H9 (cell line): ENCODE measurements around the gene RGSL1. TPM values are rescaled to one million over a fixed set of nuclear protein-coding genes. Genes with fewer than 3 reads are reported as not detected.

Experiments used
- DNase-seq: peaks from one replicate; pipeline ENCODE4 v3.0.0-alpha.2; 2017
- H2AFZ ChIP-seq: one replicate; pipeline ENCODE4 v1.6.1; 2013; ENCODE audit warnings: mild to moderate bottlenecking, low read length, control low read depth, moderate library complexity
- H2AK5ac ChIP-seq: 2 replicates; pipeline ENCODE4 v1.6.1; 2013; ENCODE audit warnings: low read length, control low read depth, mixed read lengths; ENCODE audit not compliant: insufficient read length
- H2BK120ac ChIP-seq: one replicate; pipeline ENCODE4 v1.6.1; 2013; ENCODE audit warnings: low read depth, mild to moderate bottlenecking, low read length, control low read depth, inconsistent platforms; ENCODE audit not compliant: poor library complexity, severe bottlenecking
- H2BK12ac ChIP-seq: 2 replicates; pipeline ENCODE4 v1.6.1; 2013; ENCODE audit warnings: low read length, control low read depth, mixed read lengths, low read depth; ENCODE audit not compliant: insufficient read length
- H2BK15ac ChIP-seq: 2 replicates; pipeline ENCODE4 v1.6.1; 2013; ENCODE audit warnings: low read depth, low read length, control low read depth
- H2BK20ac ChIP-seq: one replicate; pipeline ENCODE4 v1.6.1; 2013; ENCODE audit warnings: low read depth, mild to moderate bottlenecking, low read length, control low read depth, inconsistent platforms; ENCODE audit not compliant: poor library complexity, severe bottlenecking
- H2BK5ac ChIP-seq: 2 replicates; pipeline ENCODE4 v1.6.1; 2013; ENCODE audit warnings: low read length, control low read depth, mixed read lengths; ENCODE audit not compliant: insufficient read length
- H3K14ac ChIP-seq: 2 replicates; pipeline ENCODE4 v1.6.1; 2013; ENCODE audit warnings: low read length, control low read depth; ENCODE audit not compliant: insufficient read depth
- H3K18ac ChIP-seq: 2 replicates; pipeline ENCODE4 v1.6.1; 2013; ENCODE audit warnings: low read depth, mild to moderate bottlenecking, mixed read lengths, low read length, control low read depth; ENCODE audit not compliant: insufficient read length
- H3K23ac ChIP-seq: 2 replicates; pipeline ENCODE4 v1.6.1; 2013; ENCODE audit warnings: low read length, control low read depth, mixed read lengths, low read depth; ENCODE audit not compliant: insufficient read length
- H3K23me2 ChIP-seq: 2 replicates; pipeline ENCODE4 v1.6.1; 2013; ENCODE audit warnings: low read depth, mild to moderate bottlenecking, mixed read lengths, low read length, control low read depth; ENCODE audit not compliant: insufficient read length, poor library complexity, severe bottlenecking
- H3K27ac ChIP-seq: 2 replicates; pipeline ENCODE4 v1.5.1; 2013; ENCODE audit warnings: low read length, control low read depth, mixed read lengths, low read depth; ENCODE audit not compliant: insufficient read length
- H3K27me3 ChIP-seq: 2 replicates; pipeline ENCODE4 v1.6.1; 2013; ENCODE audit warnings: low read length, control low read depth, inconsistent platforms; ENCODE audit not compliant: insufficient read depth
- H3K4ac ChIP-seq: 2 replicates; pipeline ENCODE4 v1.6.1; 2013; ENCODE audit warnings: low read depth, mild to moderate bottlenecking, control low read depth, inconsistent platforms, low read length, moderate library complexity
- H3K4me1 ChIP-seq: 2 replicates; pipeline ENCODE4 v1.6.1; 2013; ENCODE audit warnings: low read length, control low read depth, inconsistent platforms; ENCODE audit not compliant: insufficient read depth
- H3K4me2 ChIP-seq: 2 replicates; pipeline ENCODE4 v1.6.1; 2013; ENCODE audit warnings: low read length, control low read depth, mixed read lengths; ENCODE audit not compliant: insufficient read length, insufficient read depth
- H3K56ac ChIP-seq: 2 replicates; pipeline ENCODE4 v1.6.1; 2013; ENCODE audit warnings: low read depth, mild to moderate bottlenecking, mixed read lengths, low read length, control low read depth; ENCODE audit not compliant: insufficient read length
- H3K79me1 ChIP-seq: 2 replicates; pipeline ENCODE4 v1.6.1; 2013; ENCODE audit warnings: low read depth, mild to moderate bottlenecking, moderate library complexity, low read length, control low read depth, inconsistent platforms; ENCODE audit not compliant: insufficient read depth, poor library complexity, severe bottlenecking
- H3K79me2 ChIP-seq: 2 replicates; pipeline ENCODE4 v1.6.1; 2013; ENCODE audit warnings: low read length, control low read depth, inconsistent platforms; ENCODE audit not compliant: insufficient read depth
- H3K9ac ChIP-seq: 2 replicates; pipeline ENCODE4 v1.6.1; 2013; ENCODE audit warnings: low read length, control low read depth, mixed read lengths; ENCODE audit not compliant: insufficient read length; ENCODE audit errors: extremely low read depth
- H3K9me3 ChIP-seq: one replicate; pipeline ENCODE4 v1.6.1; 2013; ENCODE audit warnings: low read depth, low read length, inconsistent platforms; ENCODE audit not compliant: control insufficient read depth
- H3T11ph ChIP-seq: one replicate; pipeline ENCODE4 v1.6.1; 2013; ENCODE audit warnings: mild to moderate bottlenecking, low read length, control low read depth, inconsistent platforms
- H4K20me1 ChIP-seq: one replicate; pipeline ENCODE4 v1.6.1; 2013; ENCODE audit not compliant: control insufficient read depth, insufficient read length, insufficient read depth
- H4K5ac ChIP-seq: 2 replicates; pipeline ENCODE4 v1.6.1; 2013; ENCODE audit warnings: low read depth, mild to moderate bottlenecking, mixed read lengths, low read length, control low read depth; ENCODE audit not compliant: insufficient read length
- H4K8ac ChIP-seq: replicated peaks from 2 replicates; pipeline ENCODE4 v1.6.1; 2013; ENCODE audit warnings: low read length, control low read depth, mixed read lengths, low read depth; ENCODE audit not compliant: insufficient read length
- H4K91ac ChIP-seq: 2 replicates; pipeline ENCODE4 v1.6.1; 2013; ENCODE audit warnings: low read depth, mild to moderate bottlenecking, moderate library complexity, mixed read lengths, low read length, control low read depth; ENCODE audit not compliant: insufficient read length
- H3K27ac Mint-ChIP-seq, 3 experiments: 2 replicates in 2 of 3; 3 replicates in 1 of 3; pipeline ENCODE4 v1.8.0; 2020 to 2021; ENCODE audit warnings: mixed read lengths in 3 of 3, mild to moderate bottlenecking in 1 of 3, moderate library complexity in 1 of 3
- H3K27me3 Mint-ChIP-seq: 2 replicates; pipeline ENCODE4 v1.8.0; 2021; ENCODE audit warnings: low read depth, mild to moderate bottlenecking, moderate library complexity, mixed read lengths
- H3K36me3 Mint-ChIP-seq, 3 experiments: 2 replicates in 2 of 3; 3 replicates in 1 of 3; pipeline ENCODE4 v1.8.0; 2020 to 2021; ENCODE audit warnings: low read depth in 3 of 3, mixed read lengths in 3 of 3; ENCODE audit not compliant: insufficient read depth in 1 of 3
- H3K4me1 Mint-ChIP-seq, 2 experiments: 2 replicates each; pipeline ENCODE4 v1.8.0; 2020; ENCODE audit warnings: mixed read lengths in 2 of 2
- H3K4me3 Mint-ChIP-seq, 2 experiments: 2 replicates in 1 of 2; 3 replicates in 1 of 2; pipeline ENCODE4 v1.8.0; 2020 to 2021; ENCODE audit warnings: mild to moderate bottlenecking in 2 of 2, mixed read lengths in 2 of 2, moderate library complexity in 1 of 2
- H3K9me3 Mint-ChIP-seq, 2 experiments: 2 replicates in 1 of 2; 3 replicates in 1 of 2; pipeline ENCODE4 v1.8.0; 2020; ENCODE audit warnings: mild to moderate bottlenecking in 2 of 2, mixed read lengths in 2 of 2, moderate library complexity in 1 of 2
- CTCF ChIP-seq: fragments of 200-600 bp; sonication (generic); conservative IDR thresholded peaks from 3 replicates; pipeline ENCODE4 v1.8.0; 2021; ENCODE audit warnings: antibody characterized with exemption, mild to moderate bottlenecking
- WGBS: extraction: QIAGEN DNeasy Blood & Tissue Kit; methylation state at CpG from one replicate; pipeline ENCODE4 v1.1.7; 2013; ENCODE audit warnings: missing lambda C conversion rate, low lambda C conversion rate, mixed read lengths; ENCODE audit not compliant: insufficient read length; ENCODE audit errors: extremely low coverage; 5-methylcytosine and 5-hydroxymethylcytosine counted together
- total RNA-seq: library from RNA; stranded (reverse); gene quantifications from 2 replicates; pipeline ENCODE4 v1.2.1, GENCODE V29; 2021

Gene RGSL1
- total RNA-seq, 1 experiment from 2014 or later, result not detected

DNA sequence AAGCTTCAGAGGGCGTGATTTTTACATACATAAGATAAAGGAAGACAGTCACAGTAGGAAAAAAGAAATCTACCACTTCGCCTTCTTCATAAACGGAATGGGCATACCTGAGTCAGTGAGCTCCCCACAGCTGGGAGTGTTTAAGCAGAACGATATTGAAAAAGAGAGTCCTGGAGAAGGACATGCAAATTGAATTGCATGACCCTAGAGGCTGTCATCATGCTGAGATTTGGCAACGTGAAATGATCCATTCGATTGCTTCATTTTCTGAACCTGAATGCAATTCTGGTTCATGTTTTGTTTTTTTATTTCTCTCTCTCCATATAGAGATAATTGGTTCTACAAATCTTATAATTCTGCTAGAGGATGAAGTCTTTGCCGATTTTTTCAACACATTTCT lies 3.7 kb downstream of the RGSL1 start:
- no peak overlapping the region for H4K5ac ChIP-seq
- H4K91ac ChIP-seq, result no peak overlapping the region
- DNase-seq, result no peak
- no peak overlapping the region for H3K14ac ChIP-seq
- no peak overlapping the region for H3K4me3 Mint-ChIP-seq
- no peak overlapping the region for H3K27ac Mint-ChIP-seq
- no peak overlapping the region for H3K18ac ChIP-seq
- H2BK120ac ChIP-seq, result no peak overlapping the region
- WGBS, result no CpG with 5 or more reads among the region's 7 CpGs
- no peak overlapping the region for H4K8ac ChIP-seq
- no peaks in the 10 kb centered on the region for H3K27me3 ChIP-seq
- H3K79me1 ChIP-seq, result no peaks in the 10 kb centered on the region
- H2BK20ac ChIP-seq, result no peak overlapping the region
- H3T11ph ChIP-seq, result no peak overlapping the region
- H3K4me2 ChIP-seq, result no peak overlapping the region
- TF ChIP-seq CTCF, result no peak
- H2AFZ ChIP-seq, result no peak overlapping the region
- peaks cover 2% of the 10 kb centered on the region; the same call in 1 of the 2 replicates for H3K27me3 Mint-ChIP-seq
- H3K27ac ChIP-seq, result no peak overlapping the region
- H2BK15ac ChIP-seq, result no peak overlapping the region
- H3K9ac ChIP-seq, result no peak overlapping the region
- H3K23ac ChIP-seq, result no peak overlapping the region
- no peak overlapping the region for H2BK5ac ChIP-seq
- no peaks in the 10 kb centered on the region for H3K9me3 ChIP-seq
- H3K79me2 ChIP-seq, result no peaks in the 10 kb centered on the region
- no peak overlapping the region for H3K4ac ChIP-seq
- no peak overlapping the region for H2AK5ac ChIP-seq
- no peaks in the 10 kb centered on the region; the same call in 1 of the 2 replicates for H3K4me1 ChIP-seq
- no peaks in the 10 kb centered on the region for H3K23me2 ChIP-seq
- H3K9me3 Mint-ChIP-seq, result no peaks in the 10 kb centered on the region
- no peaks in the 10 kb centered on the region for H3K36me3 Mint-ChIP-seq
- H3K4me1 Mint-ChIP-seq, result peaks cover 12 to 14% of the 10 kb centered on the region in 2 experiments
- no peaks in the 10 kb centered on the region for H4K20me1 ChIP-seq
- H3K56ac ChIP-seq, result no peak overlapping the region
- H2BK12ac ChIP-seq, result no peak overlapping the region
